Adipose tissue (tissue), 3 donors: ENCODE measurements around the gene RASSF4. TPM values are rescaled to one million over a fixed set of nuclear protein-coding genes. Genes with fewer than 3 reads are reported as not detected.

ENCODE experiments used
- H3K27ac ChIP-seq: one replicate; pipeline ENCODE4 v1.5.1; 2013; ENCODE audit warnings: low read depth, low read length
- WGBS, 3 donors: extraction: QIAGEN DNeasy Blood & Tissue Kit; methylation state at CpG; one replicate each; pipeline ENCODE4 v1.1.7; 2013; 5-methylcytosine and 5-hydroxymethylcytosine counted together
- polyA plus RNA-seq, 3 donors: library from polyadenylated mRNA; stranded (reverse); fragments of 200-250 nt; gene quantifications; one replicate each; pipeline ENCODE4 v1.2.3, GENCODE V29; 2013
- donor health status: healthy with polysubstance abuse.
- donor health status: Bipolar disorder and iron deficiency.
- donor health status: healthy.

The RASSF4 gene
- polyA plus RNA-seq, 3 donors = 32.7 to 74.0 (median 58.3) TPM

DNA sequence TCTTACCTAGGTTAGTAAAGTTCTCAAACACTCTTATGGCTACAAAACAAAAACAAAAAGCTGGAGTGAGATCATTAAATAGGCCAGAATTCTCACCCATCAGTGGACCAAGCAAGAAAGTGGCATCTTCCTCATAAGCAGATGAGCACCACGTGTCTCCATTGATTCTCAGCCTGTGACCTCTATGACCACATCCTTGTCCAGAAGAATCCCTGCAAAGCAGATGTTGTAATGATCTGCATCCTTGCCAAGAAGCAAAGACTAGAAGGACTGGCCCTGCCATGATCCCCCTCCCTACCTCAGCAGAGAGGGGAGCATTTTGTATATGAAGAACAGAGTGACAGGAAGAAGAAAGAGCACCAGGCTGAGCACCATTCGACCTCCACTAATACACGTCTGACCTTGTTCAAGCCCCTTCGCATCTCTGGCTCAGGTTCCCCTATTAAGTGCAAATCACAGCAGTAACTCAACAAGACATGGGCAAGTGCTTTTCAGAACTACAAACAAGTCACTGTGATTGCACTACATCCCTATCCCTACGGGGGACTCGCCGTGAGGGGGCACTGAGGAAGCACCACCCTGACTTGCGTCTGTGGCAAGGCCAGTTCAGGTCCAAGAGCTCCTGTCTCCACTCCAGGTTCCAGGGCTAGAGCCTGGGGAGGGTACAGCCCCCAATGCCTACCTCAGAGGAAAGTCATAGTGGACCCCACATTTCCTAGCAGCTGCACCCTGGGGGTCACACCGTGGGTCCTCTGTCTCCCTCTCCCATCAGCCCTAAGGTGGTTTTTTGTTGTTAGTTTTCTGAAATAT, 22.2 kb upstream of the RASSF4 start:
- WGBS, 3 donors = 73 to 82% (median 74%) methylated on average over 9 of the region's 9 CpGs

DNA sequence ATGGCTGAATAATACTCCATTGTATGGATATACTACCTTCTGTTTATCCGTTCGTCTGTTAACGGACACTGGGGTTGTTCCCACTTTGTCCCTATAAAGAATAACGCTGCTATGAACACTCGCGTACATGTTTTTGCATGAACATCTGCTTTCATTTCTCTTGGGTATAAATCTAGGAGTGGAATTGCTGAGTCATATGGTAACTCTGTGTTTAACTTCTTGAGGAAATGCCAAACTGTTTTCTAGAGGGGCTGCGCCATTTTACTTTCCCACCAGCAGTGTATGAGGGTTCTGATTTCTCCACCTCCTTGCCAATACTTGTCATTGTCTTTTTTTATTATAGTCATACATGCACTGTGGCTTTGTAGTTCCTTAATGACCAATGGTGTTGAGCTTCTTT, 20.6 kb upstream of the RASSF4 start:
- WGBS, 3 donors = 82 to 93% (median 82%) methylated on average over 7 of the region's 7 CpGs
- H3K27ac ChIP-seq = no peak overlapping the region

More for the DNA sequence above, 22.2 kb upstream of the RASSF4 start:
- H3K27ac ChIP-seq = no peak overlapping the region

DNA sequence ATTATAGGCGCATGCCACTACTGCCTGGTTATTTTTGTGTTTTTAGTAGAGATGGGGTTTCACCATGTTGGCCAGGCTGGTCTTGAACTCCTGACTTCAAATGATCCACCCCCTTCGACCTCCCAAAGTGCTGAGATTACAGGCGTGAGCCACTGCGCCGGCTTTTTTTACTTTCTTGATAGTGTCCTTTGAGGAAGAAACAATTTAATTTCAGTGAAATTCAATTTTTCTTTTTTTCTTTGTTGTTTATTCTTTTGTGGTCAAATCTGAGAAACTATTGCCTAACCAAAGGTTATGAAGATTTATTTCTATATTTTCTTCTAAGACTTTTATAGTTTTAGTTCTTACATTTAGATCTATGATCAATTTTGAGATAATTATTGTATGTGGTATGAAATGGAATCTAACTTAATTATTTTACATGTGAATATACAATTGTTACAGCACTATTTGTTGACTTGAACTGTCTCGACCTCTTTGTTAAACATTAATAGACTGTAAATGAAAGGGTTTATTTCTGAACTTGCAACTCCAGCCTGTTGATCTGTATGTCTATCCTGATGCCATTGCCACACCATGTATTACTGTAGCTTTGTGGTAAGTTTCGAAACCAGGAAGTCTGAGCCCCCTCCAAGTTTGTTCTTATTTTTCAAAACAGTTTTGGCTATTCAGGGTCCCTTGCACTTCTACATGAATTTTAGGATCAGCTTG, 19.8 kb upstream of the RASSF4 start:
- no peak overlapping the region for H3K27ac ChIP-seq
- 74 to 83% (median 80%) methylated on average over 7 of the region's 7 CpGs for WGBS, 3 donors

DNA sequence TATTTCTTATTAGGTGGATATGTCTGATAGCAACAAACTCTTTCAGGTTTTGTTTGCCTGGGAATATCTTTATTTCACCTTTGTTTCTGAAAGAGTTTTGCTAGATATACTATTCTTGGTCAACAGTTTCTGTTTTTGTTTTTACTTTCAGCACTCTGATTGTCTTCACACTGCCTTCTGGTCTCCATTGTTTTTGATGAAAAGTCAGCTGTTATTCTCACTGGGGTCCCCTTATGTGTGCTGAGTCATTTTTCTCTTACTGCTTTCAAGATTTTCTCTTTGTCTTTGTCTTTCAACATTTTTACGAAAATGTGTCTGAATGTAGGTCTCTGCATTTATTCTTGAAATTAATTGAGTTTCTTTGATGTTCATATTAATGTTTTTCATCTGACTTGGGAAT, 15.2 kb upstream of the RASSF4 start:
- WGBS, 3 donors = 0 to 92% (median 53%) methylated on average over 1 of the region's 1 CpG

DNA sequence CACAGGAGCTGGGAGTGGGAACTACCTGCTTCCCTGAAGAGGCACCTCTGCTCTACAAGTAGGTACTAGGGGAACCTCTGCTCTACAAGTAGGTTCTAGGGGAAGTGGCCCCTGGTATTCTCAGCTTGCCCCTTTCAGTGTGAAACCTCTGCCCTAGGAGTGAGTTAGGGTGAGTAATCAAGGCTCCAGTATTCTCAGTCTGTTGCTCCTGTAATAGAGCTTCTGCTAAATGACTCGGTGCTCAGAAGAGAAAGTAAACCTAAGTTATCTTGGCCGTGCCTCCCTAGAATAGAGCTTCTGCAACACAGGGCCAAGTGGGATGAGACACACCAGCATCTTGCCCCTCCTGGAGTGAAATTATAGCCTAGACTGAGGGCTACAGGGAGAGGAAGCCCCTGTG, 13.4 kb upstream of the RASSF4 start:
- H3K27ac ChIP-seq = no peak overlapping the region

More for the DNA sequence above, 15.2 kb upstream of the RASSF4 start:
- H3K27ac ChIP-seq = no peak overlapping the region

DNA sequence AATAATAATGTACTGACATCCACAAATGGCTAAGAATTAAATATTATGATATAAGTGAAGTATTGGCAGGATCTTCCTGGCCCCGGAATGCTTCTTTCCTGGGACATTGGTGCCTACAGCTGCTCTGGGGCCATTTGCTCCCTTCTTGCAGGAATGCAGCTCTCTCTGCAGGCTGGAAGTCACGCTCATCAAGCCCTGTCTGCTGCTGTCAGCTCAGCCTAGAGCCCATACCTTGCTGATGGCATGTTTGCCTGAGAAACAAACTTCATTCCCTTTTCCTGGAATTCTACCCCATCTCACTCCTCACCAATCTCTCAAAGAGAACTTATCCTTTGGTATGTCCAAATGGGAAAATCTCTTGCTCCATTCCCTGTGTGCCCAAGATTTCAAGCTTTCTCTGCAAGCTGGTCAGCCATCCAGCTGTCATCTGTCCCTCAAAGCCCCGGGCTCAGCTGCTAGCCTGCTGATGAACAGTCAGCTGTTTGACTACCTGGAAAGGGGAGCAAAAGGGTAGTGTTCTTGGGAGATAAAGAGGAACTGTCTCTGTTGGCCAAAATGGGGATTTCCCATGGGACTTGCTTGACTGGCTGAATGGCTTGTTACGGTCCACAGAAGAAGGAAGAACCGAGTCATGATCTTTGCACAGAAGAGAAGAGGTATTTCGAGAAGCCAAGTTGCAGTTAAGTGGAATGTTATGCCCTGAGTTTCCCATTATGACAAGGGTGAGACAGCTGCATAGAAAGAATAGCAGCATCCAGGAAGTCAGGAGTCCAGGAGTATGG, 12.0 kb upstream of the RASSF4 start:
- H3K27ac ChIP-seq = no peak overlapping the region
- WGBS, 3 donors = 60 to 87% (median 78%) methylated on average over 6 of the region's 6 CpGs

More for the DNA sequence above, 13.4 kb upstream of the RASSF4 start:
- 37 to 87% (median 60%) methylated on average over 2 of the region's 2 CpGs for WGBS, 3 donors

DNA sequence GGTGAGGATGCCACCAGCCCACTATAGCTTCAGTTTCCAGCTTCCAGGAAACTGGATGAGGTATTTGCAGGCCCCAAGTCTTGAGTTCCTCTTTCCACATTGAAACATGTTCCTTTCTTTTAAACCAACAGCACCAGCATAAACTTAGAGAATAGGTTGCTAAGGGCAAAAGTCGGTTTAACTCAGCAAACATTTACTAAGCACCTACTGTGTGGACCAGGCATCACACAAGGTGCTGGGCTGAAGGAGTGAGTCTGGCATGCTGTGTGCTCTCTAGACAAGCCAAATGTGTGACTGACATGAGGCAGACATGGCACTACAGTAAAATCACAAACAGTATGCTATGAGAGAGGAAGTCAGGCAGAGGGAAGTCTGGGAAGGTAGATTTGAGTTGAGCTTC, 11.0 kb upstream of the RASSF4 start:
- 62 to 92% (median 78%) methylated on average over 1 of the region's 1 CpG for WGBS, 3 donors
- H3K27ac ChIP-seq = no peak overlapping the region

DNA sequence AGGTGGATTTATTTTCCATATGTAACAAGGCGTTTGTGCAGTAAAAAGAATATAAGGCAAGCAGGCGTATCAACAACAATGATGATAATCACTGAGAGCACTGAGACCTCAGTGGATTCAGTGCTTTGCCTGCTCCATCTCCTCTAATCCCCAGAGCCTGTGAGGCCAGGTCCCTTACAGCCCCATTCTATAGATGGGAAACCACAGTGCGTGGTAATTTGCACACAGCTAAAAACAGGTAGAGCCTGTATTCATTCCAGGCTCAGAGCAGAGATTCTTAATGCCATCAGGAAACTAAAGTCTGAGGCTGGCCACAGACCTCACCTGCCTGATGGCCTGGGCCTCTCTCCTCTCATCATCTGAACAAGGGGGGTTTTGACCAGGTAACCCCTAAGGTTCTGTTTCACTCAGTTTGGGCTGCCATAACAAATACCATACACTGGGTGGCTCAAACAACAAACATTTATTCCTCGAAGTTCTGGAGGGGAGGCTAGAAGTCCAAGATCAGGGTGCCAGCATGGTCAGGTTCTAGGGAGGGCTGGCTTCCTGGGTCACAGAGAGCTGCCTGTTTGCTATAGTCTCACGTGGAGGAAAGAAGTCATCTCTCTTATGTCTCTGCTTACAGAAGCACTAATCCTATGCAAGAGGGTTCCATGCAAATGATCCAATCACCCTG, 10.3 kb upstream of the RASSF4 start:
- H3K27ac ChIP-seq = no peak overlapping the region
- 80 to 83% (median 81%) methylated on average over 5 of the region's 5 CpGs for WGBS, 3 donors

DNA sequence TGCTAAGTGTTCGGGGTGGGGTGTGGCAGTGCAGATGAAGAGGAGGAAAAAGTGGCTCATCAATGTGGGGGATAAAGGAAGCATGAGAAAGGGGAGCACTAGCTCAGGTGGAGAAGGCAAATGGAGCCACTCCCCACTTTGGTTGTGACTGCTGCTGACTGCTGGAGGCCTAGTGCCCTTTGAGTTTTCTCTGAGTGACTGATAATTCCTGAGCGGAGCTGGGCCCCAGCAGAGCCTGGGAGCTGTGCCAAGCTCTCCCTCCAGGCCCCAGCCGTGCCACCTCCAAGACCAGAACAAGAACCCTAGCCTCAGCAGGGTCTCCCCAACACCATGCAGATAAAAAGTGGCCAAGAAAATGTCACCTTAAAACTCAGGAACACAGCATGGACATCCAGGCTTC, 9.7 kb upstream of the RASSF4 start:
- H3K27ac ChIP-seq = no peak overlapping the region
- WGBS, 3 donors = 68 to 84% (median 79%) methylated on average over 3 of the region's 3 CpGs

DNA sequence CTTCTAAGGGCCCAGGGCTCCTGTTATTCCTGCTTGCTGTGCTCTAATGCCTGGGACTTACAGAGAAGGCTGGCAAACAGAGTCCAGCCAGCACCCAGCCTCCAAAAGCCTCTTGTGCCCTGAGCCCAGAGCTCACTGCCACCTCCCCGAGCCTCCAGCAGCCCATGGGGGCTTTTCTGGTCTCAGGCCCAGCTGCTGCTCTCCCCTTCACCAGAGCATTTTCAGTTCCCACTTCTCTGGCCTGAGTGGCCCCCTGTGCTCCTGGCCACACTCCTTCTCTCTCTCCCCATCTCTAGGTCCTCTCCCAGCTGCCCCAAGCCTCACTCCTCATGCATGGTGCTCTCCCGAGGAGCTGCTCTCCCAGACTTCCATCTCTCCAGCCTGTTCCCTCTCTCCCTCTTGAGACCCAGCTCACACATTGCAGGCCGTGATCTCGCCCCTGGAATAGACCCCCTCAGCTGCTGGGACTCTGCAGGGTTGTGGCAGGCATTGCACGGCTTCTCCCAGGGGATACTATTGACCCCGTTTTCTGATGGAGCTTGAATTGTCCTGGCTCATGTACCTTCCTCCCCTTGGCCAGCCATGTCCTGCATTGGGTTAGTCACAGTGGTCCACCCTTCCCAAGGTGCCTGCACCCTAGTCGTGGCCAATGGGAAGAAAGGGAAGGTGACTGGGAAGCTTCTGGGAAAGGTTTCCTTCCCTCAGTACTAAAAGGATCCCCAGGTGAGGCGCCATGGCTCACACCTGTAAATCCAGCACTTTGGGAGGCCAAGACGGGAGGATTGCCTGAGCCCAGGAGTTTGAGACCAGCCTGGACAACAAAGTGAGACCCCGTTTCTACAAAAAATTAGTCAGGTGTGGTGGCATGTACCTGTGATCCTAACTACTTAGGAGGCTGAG, 9.0 kb upstream of the RASSF4 start:
- WGBS, 3 donors = 91 to 96% (median 93%) methylated on average over 10 of the region's 10 CpGs

DNA sequence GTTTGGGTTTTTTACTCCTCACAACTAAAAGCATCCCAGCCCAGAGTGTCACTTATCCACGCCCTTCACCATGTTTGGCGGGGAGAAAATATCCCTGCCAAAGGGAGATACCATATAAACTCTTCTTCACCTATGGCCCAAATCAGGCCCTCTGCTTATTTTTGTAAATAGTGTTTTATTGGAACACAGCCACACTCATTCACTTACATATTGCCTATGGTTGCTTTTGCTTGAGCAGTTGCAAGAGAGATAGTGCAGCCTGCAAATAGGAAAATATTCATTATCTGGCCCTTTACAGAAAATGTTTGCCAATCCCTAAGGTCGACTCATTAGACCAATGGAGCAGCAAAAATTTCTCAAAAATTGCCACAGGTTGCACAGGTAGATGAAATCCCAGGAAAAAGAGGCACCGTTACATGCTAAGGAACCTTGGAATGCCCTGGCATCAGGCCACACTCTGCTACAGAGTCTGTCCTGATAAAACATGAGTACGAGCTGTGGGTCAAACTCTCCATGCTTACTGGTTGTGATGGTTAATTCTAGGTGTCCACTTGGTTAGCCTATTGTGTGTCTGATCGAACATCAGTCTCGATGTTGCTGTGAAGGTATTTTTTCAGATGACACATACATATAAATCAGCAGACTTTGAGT, 7.9 kb upstream of the RASSF4 start:
- 79 to 90% (median 89%) methylated on average over 7 of the region's 7 CpGs for whole genome bisulfite sequencing, 3 donors
- no peak overlapping the region for H3K27ac ChIP-seq

More for the DNA sequence above, 9.0 kb upstream of the RASSF4 start:
- H3K27ac ChIP-seq = no peak overlapping the region

DNA sequence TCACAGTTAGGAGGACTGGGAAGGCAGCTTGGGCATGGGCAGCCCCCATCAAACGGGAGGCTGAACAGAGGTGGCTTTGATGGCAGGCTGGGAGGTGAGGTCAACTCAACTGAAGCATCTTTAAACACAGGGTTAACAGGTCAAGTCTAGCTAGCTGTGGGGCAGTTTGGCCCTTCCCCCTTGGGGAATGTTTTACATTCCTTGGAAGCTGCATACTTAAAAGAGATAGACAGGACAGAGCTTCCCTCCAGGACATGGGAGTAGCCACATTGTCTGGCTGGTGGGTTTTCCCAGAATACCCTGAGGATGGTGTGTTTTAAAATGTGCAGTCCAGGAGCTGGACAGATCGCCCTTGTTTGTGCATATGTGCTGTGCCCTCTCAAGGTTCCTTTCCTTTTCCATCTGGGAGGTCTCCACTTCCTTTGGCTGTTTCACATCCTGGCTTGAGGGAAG, 6.8 kb upstream of the RASSF4 start:
- 57 to 70% (median 67%) methylated on average over 2 of the region's 2 CpGs for WGBS, 3 donors
- no peak overlapping the region for H3K27ac ChIP-seq

DNA sequence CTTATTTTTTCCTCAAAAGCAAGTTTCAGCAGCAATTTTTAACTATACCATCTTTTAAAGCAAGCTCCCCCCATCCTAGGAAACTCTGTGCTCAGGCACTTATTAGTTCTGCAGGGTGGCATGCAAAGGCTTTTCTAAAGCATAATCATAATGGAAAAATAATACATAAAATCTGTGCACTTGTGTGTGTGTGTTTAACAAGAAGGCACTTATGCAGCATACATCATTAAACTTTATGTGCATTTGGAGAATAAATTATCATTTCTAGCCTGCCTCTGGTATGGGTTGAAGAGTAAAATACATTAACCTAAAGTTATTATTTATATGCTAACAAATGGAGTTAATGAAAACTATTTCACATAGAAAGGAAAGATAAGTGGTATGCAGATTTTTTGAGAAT, 5.6 kb upstream of the RASSF4 start:
- H3K27ac ChIP-seq = no peak overlapping the region

DNA sequence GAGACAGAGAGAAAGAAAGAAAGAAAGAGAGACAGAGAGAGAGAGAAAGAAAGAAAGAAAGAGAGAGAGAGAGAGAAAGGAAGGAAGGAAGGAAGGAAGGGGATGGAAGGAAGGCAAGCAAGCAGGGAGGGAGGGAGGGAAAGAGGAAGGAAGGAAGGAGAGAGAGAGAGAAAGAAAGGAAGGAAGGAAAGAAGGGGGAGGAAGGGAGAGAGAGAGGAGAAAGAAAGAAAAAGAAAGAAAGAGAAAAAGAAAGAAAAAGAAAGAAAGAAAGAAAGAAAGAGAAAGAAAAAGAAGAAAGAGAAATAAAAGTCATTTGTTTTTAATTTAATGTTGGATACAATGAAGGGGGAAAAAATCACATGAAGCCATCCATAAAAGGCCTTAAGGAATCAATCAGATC, 4.6 kb upstream of the RASSF4 start:
- no peak overlapping the region for H3K27ac ChIP-seq

DNA sequence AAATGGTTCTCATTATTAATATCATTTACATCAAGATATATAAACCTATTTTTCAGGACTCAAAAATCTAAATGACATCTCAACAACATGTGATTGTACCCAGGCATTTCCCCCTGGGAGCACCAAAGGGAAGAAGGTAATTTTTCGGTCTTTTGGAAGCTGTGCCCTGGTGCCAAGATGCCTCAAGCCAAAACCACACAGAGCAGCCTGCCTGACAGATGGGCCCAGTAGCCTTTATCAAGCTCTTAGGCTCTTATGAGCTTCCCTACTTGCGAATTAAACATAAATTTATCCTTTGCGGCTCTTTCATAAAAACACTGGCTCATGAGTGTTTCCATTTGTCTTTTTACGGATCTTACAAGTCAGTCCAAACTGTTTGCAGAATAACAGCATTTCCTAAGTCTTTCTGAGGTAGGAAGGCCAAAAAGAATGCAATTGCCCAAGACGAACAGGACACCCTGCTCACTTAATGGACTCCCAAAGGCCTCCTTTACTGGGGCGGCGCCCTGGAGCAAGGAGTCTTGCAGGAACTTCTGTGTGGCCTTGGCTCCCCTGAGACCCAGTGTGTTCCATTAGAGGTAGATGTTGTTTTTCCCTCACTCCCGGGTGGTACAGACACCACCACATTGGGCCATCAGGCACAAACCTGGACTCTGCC, 4.1 kb upstream of the RASSF4 start:
- H3K27ac ChIP-seq = no peak overlapping the region
- 76 to 88% (median 78%) methylated on average over 8 of the region's 8 CpGs for WGBS, 3 donors

DNA sequence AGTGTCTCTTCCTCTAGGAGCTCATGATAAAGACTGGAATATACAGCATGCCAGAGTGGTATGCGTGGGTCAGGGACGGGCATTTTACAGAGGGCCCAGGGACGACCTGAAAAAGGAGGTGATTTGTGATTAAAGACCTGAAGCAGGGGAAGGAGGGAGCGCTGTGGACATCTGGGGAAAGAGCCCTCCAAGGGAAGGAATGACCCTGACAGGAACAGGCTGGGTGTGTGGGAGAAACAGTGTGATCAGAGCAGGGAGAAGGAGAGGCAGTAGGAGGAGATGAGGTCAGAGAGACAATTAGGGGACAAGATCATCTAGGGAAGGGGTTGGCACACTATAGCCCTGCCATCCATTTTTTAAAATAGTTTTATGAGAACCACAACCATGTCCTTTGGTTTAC, 3.4 kb upstream of the RASSF4 start:
- H3K27ac ChIP-seq = no peak overlapping the region
- WGBS, 3 donors = 90 to 98% (median 92%) methylated on average over 4 of the region's 4 CpGs
